ENCODE measurements around the gene INVS. TPM values are rescaled to one million over a fixed set of nuclear protein-coding genes. Genes with fewer than 3 reads are reported as not detected.

INVS gene
- total and polyA plus RNA-seq, 2 of the 13 experiments (the other 11 are each of a cell fraction or from before 2014, with no cell fraction given), result 11.3 to 16.3 TPM

- TF ChIP-seq ZBTB44 (CRISPR knock-in tag; IDR thresholded peaks at IDR 0.05) (peak; percentile 17; the same call in 1 of the 2 replicates), CAMTA2 (CRISPR knock-in tag; IDR thresholded peaks at IDR 0.05; ENCODE audit: borderline replicate concordance) (0 out of 2 replicates have a peak, but pooled peaks have one; percentile 60), ZNF17 (CRISPR knock-in tag; IDR thresholded peaks at IDR 0.05) (no peak), ZBTB2 (CRISPR knock-in tag; IDR thresholded peaks at IDR 0.05; ENCODE audit: low read depth) (no peak; the same call in 1 of the 2 replicates), SRSF1 (optimal IDR thresholded peaks at IDR 0.05; ENCODE audit: low read depth, low read length) (peak; percentile 96), ZNF276 (CRISPR knock-in tag; IDR thresholded peaks at IDR 0.05; ENCODE audit: low read depth) (no peak), NFAT5 (CRISPR knock-in tag; IDR thresholded peaks at IDR 0.05) (no peak), HMGXB4 (CRISPR knock-in tag; IDR thresholded peaks at IDR 0.05; ENCODE audit: borderline replicate concordance in 1 of 2, low read depth in 1 of 2) (peak in 1 of 2 experiments; percentile 43; a peak in 2 of 4 replicates), ZNF136 (CRISPR knock-in tag; IDR thresholded peaks at IDR 0.05; ENCODE audit: low read depth) (no peak), DRAP1 (CRISPR knock-in tag; IDR thresholded peaks at IDR 0.05) (0 out of 2 replicates have a peak, but pooled peaks have one; percentile 46), ZNF572 (CRISPR knock-in tag; IDR thresholded peaks at IDR 0.05) (no peak), CBX2 (IDR thresholded peaks at IDR 0.05; ENCODE audit: low read depth, low read length) (no peak), CBX2 (CRISPR knock-in tag; IDR thresholded peaks at IDR 0.05; ENCODE audit: low read depth) (no peak)
These were observed at the start of gene INVS, which contains the start of gene ERP44 (continued) for GRCh38 chr9:100098887-100099721.

All from HepG2 (cell line).